HG03025 (cell line): ENCODE measurements around the gene CD34.
"Not testable (repeated sequence)": the region's sequence is repeated elsewhere in the genome, so short reads cannot be mapped to it uniquely, and the experiment has no call there.

Experiments used
- ATAC-seq: cut with Tn5 transposase; IDR thresholded peaks from one replicate; pipeline ENCODE4 v1.9.1; 2021; ENCODE audit warnings: mild to moderate bottlenecking, moderate library complexity; ENCODE audit not compliant: unreplicated experiment, low FRiP score

CD34 gene

GRCh38 chr1:207877914-207878313 lies 33.0 kb downstream of the CD34 start:
- not testable (repeated sequence) for ATAC-seq

GRCh38 chr1:207876131-207876530 lies 34.8 kb downstream of the CD34 start:
- no peak for ATAC-seq

DNA sequence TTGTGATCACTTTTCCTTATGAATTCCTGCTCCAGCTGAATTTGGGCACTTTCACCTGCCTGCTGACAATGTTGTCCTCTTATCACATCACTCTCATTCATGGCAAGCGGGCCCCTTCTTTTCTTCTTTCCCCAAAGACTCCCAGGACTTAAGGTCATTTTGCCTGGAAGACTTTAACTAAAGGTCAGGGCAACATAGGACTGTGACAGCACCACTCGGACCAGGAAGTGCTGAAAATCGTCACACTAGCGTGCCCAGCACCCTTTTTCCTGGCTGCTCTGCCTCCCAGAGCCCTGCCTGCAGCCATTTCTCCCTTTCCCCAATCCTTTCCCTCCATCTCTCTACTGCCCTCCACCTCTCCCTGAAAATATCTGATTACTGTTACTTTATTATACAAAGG lies 35.4 kb downstream of the CD34 start:
- ATAC-seq = no peak

DNA sequence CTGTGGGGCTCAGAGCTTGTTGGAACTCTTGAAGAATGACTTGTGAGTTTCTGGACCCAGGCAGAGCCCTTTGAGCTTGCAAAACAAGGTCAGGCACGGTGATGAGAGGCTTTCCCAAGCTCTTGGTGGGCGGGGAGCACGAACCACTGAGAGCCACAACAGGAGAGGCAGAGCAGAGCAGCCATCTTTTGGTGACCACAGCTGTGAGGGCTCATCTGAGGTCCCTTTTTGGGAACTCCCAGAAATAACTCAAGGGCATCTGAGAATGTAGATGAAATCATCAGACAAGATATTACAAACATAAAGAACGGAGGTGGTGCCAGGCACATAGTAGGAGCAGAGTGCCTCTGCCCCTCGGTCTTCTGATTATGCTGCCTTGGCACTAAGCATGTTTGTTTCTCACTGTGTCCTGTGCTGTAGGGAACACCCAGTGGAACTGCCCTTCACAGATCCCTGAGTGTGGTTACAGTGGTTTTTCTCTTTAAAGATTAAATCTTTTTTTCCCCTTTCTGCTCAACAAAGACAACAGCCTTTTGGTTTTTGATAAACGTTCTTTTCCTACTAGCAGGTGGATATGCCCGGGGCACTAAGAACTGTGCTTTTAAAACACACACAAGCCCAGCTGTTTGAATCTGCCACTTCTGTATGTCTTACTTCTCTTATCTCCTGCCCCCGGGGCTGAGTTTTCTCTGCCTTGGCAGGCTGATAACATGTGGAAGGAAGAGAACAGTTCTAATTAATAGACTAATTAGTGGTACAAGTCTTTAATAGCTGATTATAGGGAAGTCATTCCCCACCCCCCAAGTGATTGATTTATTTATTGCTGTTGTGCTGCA lies 37.7 kb downstream of the CD34 start:
- no peak for ATAC-seq

DNA sequence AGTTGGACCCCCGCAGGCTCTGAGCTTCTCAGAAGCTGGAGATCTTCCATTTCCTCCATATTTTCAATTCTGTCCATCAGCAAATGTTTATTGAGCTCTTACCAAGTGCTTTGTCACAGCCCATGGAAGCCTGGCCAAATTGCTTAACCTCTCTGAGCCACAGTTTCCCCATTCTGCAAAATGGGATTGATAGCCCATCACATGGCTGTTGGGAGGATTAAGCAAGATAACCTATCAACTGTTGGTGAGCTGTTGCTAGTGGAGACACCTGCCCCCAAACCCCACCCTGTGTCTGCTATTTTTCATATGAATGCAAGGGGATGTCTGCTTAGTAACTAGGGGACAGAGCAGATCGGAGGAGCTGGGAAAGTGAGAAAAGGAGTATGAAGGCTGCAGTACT lies 38.3 kb downstream of the CD34 start:
- no peak for ATAC-seq

- no peak for ATAC-seq
These were observed 39.7 kb downstream of the CD34 start for GRCh38 chr1:207871117-207871649.

- ATAC-seq = no peak
These were observed 40.5 kb downstream of the CD34 start for GRCh38 chr1:207870306-207871031.

- no peak for ATAC-seq
These were observed 41.1 kb downstream of the CD34 start for GRCh38 chr1:207869859-207870258.

DNA sequence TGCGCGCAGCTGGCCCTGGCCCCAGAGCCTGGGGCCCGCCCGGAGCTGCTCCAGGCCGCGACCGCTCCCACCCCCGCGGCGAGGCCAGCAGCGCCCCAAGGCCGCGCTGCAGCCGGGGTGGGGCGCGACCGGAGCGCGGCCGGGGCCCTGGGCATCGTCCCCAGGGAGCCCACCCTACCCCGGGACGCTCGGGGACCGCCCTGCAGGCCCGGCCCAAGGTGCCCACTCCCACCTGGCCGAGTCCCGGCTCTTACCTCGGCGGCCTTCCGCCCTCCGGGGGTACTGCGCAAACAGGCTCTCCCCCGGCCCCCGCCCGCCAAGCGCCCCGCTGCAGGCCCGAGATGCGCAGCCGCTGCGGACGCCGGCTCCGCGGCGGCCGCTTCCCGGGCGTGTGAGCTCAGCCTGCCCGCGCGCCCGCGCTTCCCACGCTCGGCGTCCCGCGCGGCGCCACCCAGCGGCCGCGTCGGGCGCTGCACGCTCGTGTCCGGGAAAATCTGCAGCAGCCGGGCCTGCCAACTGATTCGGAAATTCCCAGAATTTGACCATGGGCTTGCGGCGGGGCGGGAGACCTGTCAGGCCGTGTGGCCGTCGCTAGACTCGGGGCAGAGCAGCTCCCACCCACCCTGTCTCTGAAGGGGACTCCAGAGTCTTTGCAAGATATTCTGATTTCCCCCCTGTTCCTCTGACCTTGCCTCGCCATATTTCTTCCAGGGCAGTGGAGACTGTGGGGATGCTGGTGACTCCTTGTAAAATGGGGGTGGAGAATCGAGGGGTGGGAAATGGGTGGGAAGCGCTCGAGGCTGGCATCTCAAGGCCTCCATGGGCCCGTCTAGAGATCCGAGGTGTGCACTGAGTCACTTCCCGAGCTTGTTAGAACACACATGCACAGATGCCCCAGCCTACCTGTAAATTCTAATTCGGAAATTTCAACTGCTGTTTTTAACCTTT lies 41.9 kb downstream of the CD34 start:
- peak; percentile 48 for ATAC-seq

DNA sequence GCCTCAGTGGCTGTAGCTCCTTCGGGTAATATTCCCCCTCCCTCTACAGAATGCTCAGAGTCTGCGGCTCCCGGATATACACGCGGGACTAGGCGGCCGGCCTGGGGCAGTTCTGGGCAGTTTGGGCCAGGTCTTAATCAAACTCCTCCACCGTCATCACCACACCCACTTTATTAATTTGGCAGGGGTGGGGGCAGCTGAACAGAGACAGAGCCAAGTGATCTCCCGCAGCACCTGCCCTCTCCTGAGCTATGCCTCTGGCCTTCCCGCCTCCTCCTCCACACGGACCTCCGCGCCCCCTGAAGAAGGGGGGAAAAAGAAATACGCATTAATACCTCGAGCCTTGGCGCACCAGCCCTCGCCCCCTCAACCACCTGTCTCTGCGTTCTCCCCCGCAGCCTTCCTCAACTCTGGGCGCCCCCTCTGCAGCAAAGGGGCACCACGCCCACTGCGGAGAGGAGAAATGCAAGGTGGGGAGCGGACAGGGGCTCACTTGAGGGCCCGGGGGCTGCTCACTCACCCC lies 42.6 kb downstream of the CD34 start:
- no peak for ATAC-seq

GRCh38 chr1:207867136-207868109 lies 43.5 kb downstream of the CD34 start:
- ATAC-seq = no peak

DNA sequence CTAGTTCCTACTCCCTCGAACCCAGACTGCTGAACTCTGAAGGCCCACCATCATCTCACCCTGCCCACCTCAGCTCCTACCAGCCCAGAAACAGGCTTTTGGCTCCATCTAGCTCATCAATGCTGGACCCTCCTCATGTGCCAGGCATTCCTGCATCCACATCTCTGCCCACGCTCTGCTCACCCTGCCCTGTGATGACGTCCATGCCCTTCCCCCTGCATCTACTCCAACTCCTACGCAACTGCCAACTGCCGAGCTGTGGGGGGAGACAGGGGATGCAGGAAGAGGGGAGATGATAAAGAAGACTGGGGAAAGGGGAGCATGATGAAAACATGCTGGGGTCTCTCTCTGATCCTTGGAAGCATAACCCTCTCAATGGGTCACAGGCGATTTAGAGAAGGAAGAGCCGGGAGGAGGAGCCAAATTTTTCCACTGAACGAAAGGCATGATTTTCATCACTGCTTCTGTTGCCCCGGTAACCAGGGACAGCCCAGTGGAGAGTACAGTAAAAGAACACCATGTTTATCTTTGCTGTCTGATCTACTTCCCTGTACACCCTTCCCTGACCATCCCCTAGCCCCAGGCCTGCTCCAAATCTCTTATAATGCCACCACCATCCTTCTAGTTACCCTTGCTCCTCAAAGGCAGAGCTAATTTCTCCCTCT lies 44.3 kb downstream of the CD34 start:
- ATAC-seq = no peak

DNA sequence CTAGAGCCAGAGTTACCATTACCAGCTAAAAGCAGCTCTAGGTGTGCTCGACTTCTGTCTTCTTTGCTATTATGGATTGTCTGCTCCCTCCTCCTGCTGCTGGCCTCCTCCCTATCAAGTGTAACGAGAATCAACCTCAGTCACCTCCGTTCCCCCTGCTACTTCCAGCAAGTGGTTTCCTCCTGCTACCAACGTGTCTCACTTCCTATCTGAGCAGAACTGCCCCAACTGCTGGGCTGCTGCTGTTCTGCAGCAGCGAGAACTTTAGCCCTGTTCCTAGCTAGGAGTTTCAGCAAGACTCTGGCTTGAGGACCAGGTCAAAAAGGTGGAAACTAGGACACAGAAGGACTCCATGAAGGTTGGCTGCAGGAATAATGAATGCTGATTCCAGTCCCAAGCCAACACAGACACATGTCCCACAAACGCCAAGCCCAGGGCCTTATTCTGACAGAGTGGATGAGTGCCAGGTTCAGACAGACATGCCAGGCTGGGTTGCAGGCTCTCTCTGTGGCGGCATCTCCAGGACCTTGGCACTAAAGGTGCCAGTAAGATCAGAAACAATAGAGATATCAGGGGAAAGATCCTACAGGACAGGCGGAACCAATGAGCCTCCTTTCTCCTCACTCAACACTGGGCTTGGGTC lies 46.9 kb downstream of the CD34 start:
- no peak for ATAC-seq

DNA sequence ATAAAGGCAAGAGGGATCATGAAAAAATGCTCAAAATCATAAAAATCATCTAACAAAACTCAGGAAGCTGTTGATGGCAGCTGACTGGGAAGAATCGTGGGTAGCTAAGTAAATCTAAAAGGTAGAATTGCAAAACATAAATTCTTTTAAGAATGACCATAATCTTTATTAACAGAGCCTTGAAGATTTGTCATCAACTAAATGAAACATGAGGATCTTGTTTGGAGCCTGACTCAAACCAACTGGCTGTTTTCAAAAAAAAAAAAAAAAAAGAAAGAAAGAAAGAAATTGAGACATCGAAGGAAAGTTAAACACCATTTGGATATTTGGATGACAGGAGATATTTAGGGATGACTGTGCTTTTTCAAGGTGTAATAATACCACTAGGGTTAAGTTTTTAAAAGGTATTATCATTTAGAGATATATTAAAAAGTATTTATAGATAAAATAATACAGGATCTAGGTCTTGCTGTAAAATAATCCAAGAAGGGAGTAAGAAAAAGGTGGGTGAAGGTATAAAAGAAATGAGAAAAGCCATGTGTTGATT lies 48.6 kb downstream of the CD34 start:
- ATAC-seq = no peak

- ATAC-seq = no peak
These were observed 49.3 kb downstream of the CD34 start for GRCh38 chr1:207861442-207862177.

DNA sequence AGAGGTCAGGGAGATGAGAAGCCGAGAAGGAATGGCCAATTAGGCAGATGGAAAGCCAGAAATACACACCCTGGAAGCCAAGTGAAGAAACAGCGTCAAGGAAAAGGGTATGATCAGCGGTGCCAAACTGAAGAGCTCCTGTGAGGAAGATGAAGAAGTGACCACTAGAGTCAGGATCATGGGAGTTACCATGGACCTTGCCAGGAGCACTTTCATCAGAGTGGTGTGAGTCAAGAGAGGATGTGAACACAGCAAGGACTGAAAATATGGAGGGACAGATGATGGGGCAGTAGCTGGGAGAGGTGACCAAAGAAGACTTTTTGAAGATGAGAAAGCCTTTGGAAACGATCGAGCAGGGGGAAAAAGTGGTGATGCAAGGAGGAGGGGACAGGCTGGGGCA lies 50.4 kb downstream of the CD34 start:
- no peak for ATAC-seq

DNA sequence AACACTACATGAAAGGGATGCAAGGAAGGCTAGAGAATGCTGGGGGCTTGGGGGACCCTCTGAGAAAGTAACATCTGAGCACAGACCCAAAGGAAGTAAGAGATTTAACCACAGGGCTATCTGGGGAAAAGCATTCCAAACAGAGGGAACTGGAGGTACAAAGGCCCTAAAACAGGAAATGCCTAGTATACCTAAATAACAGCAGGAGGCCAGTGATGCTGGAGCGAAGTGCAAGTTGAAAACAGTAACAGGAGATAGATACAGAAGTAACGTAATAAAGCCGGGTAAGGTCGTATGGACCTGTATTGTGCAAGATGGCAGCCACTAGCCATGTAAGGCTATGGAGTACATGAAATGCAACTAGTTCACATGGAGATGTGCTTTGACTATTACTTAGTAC lies 52.1 kb downstream of the CD34 start:
- no peak for ATAC-seq
